HepG2 (cell line): ENCODE results near the gene CACNA2D1. TPM values are rescaled to one million over a fixed set of nuclear protein-coding genes. Genes with fewer than 3 reads are reported as not detected.

Source experiments
- ATAC-seq: fragments of 200-7000 bp; cut with Tn5 transposase; 3 replicates; pipeline ENCODE4 v1.9.1; 2020; ENCODE audit warnings: mild to moderate bottlenecking, moderate library complexity
- BruUV-seq: library from RNA; stranded (reverse); fragments of 400-500 nt; replicated peaks from 2 replicates; lab custom pipeline; 2021; lab: Mats Ljungman, UMichigan
- CTCF ChIA-PET: fragments of 300-600 bp; formaldehyde crosslinking; extraction: SDS; loops from one replicate; lab custom pipeline; 2021; ENCODE audit warnings: low total read pairs, inconsistent platforms, low intra/inter-chr PET ratio; lab: Yijun Ruan, JAX
- POLR2A ChIA-PET: fragments of 350-600 bp; sonication (Branson Sonifier 250); formaldehyde crosslinking; loops from one replicate; lab custom pipeline; 2020; ENCODE audit warnings: antibody characterized with exemption, inconsistent platforms; lab: Yijun Ruan, JAX
- DNase-seq: peaks from one replicate; pipeline ENCODE4 v3.0.0-alpha.2; 2015; ENCODE audit warnings: low spot score
- FAIRE-seq: peaks from 3 replicates; lab custom pipeline; 2011; peaks lifted over from hg19 to GRCh38; lab: Jason Lieb, UNC
- H2AFZ ChIP-seq: one replicate; pipeline ENCODE4 v1.6.1; 2011; ENCODE audit warnings: low read length, inconsistent platforms
- H3K27ac ChIP-seq: fragments of 300-600 bp; 3 replicates; pipeline ENCODE4 v1.8.0; 2011; ENCODE audit warnings: mixed run types, mild to moderate bottlenecking, mixed read lengths, low read length, inconsistent platforms; ENCODE audit not compliant: insufficient read depth; ENCODE audit errors: extremely low read length
- H3K27me3 ChIP-seq, 2 experiments: fragments of 200-600 bp in 1 of 2; 2 replicates in 1 of 2; 3 replicates in 1 of 2; pipeline versions ENCODE4 v1.6.0 to v1.8.0; 2011; ENCODE audit warnings: low read length in 2 of 2, mild to moderate bottlenecking in 2 of 2, moderate library complexity in 2 of 2, inconsistent platforms in 1 of 2; ENCODE audit not compliant: insufficient read depth in 2 of 2, control insufficient read depth in 1 of 2
- H3K36me3 ChIP-seq, 2 experiments: fragments of 200-600 bp in 1 of 2; replicated peaks in 1 of 2; 2 replicates in 1 of 2; 3 replicates in 1 of 2; pipeline versions ENCODE4 v1.5.1 to v1.8.0; 2011; ENCODE audit warnings: low read length in 2 of 2, inconsistent platforms in 1 of 2; ENCODE audit not compliant: insufficient read depth in 2 of 2, control insufficient read depth in 1 of 2
- H3K4me1 ChIP-seq: 2 replicates; pipeline ENCODE4 v1.5.1; 2012; ENCODE audit warnings: low read length, inconsistent platforms; ENCODE audit not compliant: insufficient read depth
- H3K4me2 ChIP-seq: 2 replicates; pipeline ENCODE4 v1.6.0; 2011; ENCODE audit warnings: low read depth, low read length, inconsistent platforms
- H3K4me3 ChIP-seq, 3 experiments: fragments of 200-600 bp in 1 of 3; sonication (generic), shearing (Covaris generic) in 1 of 3; replicated peaks in 1 of 3; 2 replicates each; pipeline ENCODE4 v1.5.1; 2011 to 2016; ENCODE audit warnings: low read length in 3 of 3, inconsistent platforms in 2 of 3, low read depth in 2 of 3, mild to moderate bottlenecking in 2 of 3, control low read depth in 1 of 3, mixed read lengths in 1 of 3; ENCODE audit not compliant: insufficient read depth in 1 of 3
- H3K79me2 ChIP-seq: one replicate; pipeline ENCODE4 v1.6.1; 2011; ENCODE audit warnings: low read length, inconsistent platforms; ENCODE audit not compliant: insufficient read depth
- H3K9ac ChIP-seq: 2 replicates; pipeline ENCODE4 v1.6.0; 2011; ENCODE audit warnings: mild to moderate bottlenecking, low read depth, low read length, inconsistent platforms; ENCODE audit not compliant: insufficient read depth
- H3K9me3 ChIP-seq: 2 replicates; pipeline ENCODE4 v1.5.1; 2012; ENCODE audit warnings: mild to moderate bottlenecking, low read length
- H4K20me1 ChIP-seq: 2 replicates; pipeline ENCODE4 v1.6.0; 2011; ENCODE audit warnings: inconsistent platforms, mild to moderate bottlenecking, low read length, moderate library complexity; ENCODE audit not compliant: insufficient read depth
- AGO2 ChIP-seq: fragments of 200-400 bp; formaldehyde crosslinking; optimal IDR thresholded peaks from 2 replicates; pipeline ENCODE3; 2017; ENCODE audit warnings: mild to moderate bottlenecking, low read depth, low read length, moderate library complexity
- BHLHE40 ChIP-seq: IDR thresholded peaks from 2 replicates; pipeline ENCODE4 v1.6.1; 2011; ENCODE audit warnings: low read length, improper control_type of control experiment
- FOXA1 ChIP-seq, 2 experiments: fragments of 450-650 bp in 1 of 2; sonication (generic) in 1 of 2; formaldehyde crosslinking in 1 of 2; IDR thresholded peaks; 2 replicates each; pipeline versions ENCODE4 v1.4.0 to v1.6.1; 2016 to 2020; ENCODE audit warnings: missing genetic modification reagents in 1 of 2
- HINFP ChIP-seq: sonication (generic); formaldehyde crosslinking; IDR thresholded peaks from 2 replicates; pipeline ENCODE4 v1.4.0; 2020; ENCODE audit warnings: low read depth, mild to moderate bottlenecking, missing genetic modification reagents
- ZBTB1 ChIP-seq: sonication (generic); formaldehyde crosslinking; IDR thresholded peaks from 2 replicates; pipeline ENCODE4 v1.4.0; 2020; ENCODE audit warnings: missing genetic modification reagents, borderline replicate concordance
- ZBTB4 ChIP-seq: sonication (generic); formaldehyde crosslinking; IDR thresholded peaks from 2 replicates; pipeline ENCODE4 v1.4.0; 2020; ENCODE audit warnings: missing genetic modification reagents, mild to moderate bottlenecking, borderline replicate concordance
- ZKSCAN8 ChIP-seq: IDR thresholded peaks from 2 replicates; pipeline ENCODE4 v1.6.1; 2016; ENCODE audit warnings: borderline replicate concordance, missing genetic modification reagents, missing compliant biosample characterization
- ZNF275 ChIP-seq: sonication (generic); formaldehyde crosslinking; IDR thresholded peaks from 2 replicates; pipeline ENCODE4 v1.8.0; 2022; ENCODE audit warnings: missing genetic modification reagents, mild to moderate bottlenecking, inconsistent platforms, borderline replicate concordance
- ZNF720 ChIP-seq: sonication (generic); formaldehyde crosslinking; IDR thresholded peaks from 2 replicates; pipeline ENCODE4 v1.4.0; 2020; ENCODE audit warnings: missing genetic modification reagents
- ZNF775 ChIP-seq: sonication (generic); formaldehyde crosslinking; IDR thresholded peaks from 2 replicates; pipeline ENCODE4 v1.4.0; 2020; ENCODE audit warnings: missing genetic modification reagents, mild to moderate bottlenecking, moderate library complexity, borderline replicate concordance
- ZNF776 ChIP-seq: sonication (generic); formaldehyde crosslinking; IDR thresholded peaks from 2 replicates; pipeline ENCODE4 v1.4.0; 2020; ENCODE audit warnings: mild to moderate bottlenecking, missing genetic modification reagents
- ZNF782 ChIP-seq: sonication (generic); formaldehyde crosslinking; IDR thresholded peaks from 2 replicates; pipeline ENCODE4 v1.4.0; 2020; ENCODE audit warnings: missing genetic modification reagents, mild to moderate bottlenecking, borderline replicate concordance
- WGBS: methylation state at CpG from one replicate; pipeline ENCODE4 v1.1.6; 2017; ENCODE audit warnings: low lambda C conversion rate; 5-methylcytosine and 5-hydroxymethylcytosine counted together
- in situ Hi-C: cut with HindIII; loops from 2 replicates; pipeline ENCODE4 v1.10.0; 2017; ENCODE audit warnings: low pct_unique_long_range_greater_than_20kb; ENCODE audit not compliant: extremely low pct_ligation_motif_present
- intact Hi-C: fragments of 100-400 bp; cut with micrococcal nuclease; formaldehyde crosslinking; loops from one replicate; pipeline ENCODE4 v1.10.0; 2022; ENCODE audit not compliant: unreplicated experiment
- polyA plus RNA-seq, 8 experiments: library from polyadenylated mRNA; depleted of rRNA in 3 of 8; stranded (reverse) in 7 of 8; unstranded in 1 of 8; fragments of >200 nt; fragmentation: Illumina TruSeq in 4 of 8; extraction: Trizol in 4 of 8; gene quantifications; 2 replicates each; pipeline versions ENCODE4 v1.2.1 to v1.2.3, GENCODE V29; 2011 to 2016; ENCODE audit warnings: low read depth in 4 of 8, missing spikeins in 1 of 8, mixed read lengths in 1 of 8; ENCODE audit not compliant: insufficient read depth in 1 of 8
- total RNA-seq, 5 experiments: library from RNA; depleted of rRNA; stranded (reverse); fragments of >200 nt; fragmentation: Illumina TruSeq; extraction: Trizol; gene quantifications; 2 replicates each; pipeline ENCODE4 v1.2.3, GENCODE V29; 2016; ENCODE audit warnings: low read depth in 1 of 5
- TF ChIP-seq, protein P1 (sequence below): sonication (generic); formaldehyde crosslinking; IDR thresholded peaks from 2 replicates; pipeline ENCODE4 v1.8.1; 2023; ENCODE audit warnings: mild to moderate bottlenecking, missing genetic modification reagents

Gene CACNA2D1
- total and polyA plus RNA-seq, 2 of the 13 experiments (the other 11 are each of a cell fraction or from before 2014, with no cell fraction given): not detected

DNA sequence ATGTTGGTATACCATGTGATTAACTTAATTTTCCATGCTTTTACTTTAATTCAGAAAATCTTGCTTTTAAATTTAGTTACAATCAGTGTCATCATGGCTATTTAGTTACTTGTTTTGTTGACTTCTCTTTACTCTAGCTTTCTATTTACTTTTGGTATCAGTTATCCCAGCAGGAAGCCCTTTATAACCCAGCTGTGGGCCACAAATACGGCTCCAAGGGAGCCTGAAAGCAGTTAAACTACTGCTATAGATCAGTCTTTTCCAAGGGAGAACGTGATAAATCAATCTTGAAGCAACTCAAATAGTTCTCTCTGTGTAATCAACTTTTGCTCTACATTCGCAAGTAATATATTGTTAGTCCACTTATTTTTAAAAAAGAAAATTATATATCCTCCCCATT, 287.4 kb downstream of the CACNA2D1 start:
- FAIRE-seq (no peak), DNase-seq (no peak), ATAC-seq (no peak)
- no peaks in the 10 kb centered on the region for H3K4me1 ChIP-seq
- no peak overlapping the region for H3K4me3 ChIP-seq
- no peak overlapping the region for H3K4me2 ChIP-seq
- TF ChIP-seq BHLHE40 (no peak), FOXA1 (IDR thresholded peaks at IDR 0.05) (no peak), FOXA1 (CRISPR knock-in tag; IDR thresholded peaks at IDR 0.05) (no peak), ZKSCAN8 (CRISPR knock-in tag) (no peak), ZBTB4 (no peak), HINFP (no peak), ZNF782 (CRISPR knock-in tag) (no peak), AGO2 (no peak), ZNF720 (CRISPR knock-in tag) (no peak), ZNF275 (no peak), ZBTB1 (CRISPR knock-in tag) (no peak), ZNF776 (CRISPR knock-in tag) (no peak), ZNF775 (CRISPR knock-in tag) (no peak)
- TF ChIP-seq, protein P1, sequence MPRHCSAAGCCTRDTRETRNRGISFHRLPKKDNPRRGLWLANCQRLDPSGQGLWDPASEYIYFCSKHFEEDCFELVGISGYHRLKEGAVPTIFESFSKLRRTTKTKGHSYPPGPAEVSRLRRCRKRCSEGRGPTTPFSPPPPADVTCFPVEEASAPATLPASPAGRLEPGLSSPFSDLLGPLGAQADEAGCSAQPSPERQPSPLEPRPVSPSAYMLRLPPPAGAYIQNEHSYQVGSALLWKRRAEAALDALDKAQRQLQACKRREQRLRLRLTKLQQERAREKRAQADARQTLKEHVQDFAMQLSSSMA (CRISPR knock-in tag): no peak
- no peaks in the 10 kb centered on the region for H3K36me3 ChIP-seq
- H3K27ac ChIP-seq: no peak overlapping the region
- 17% methylated on average over 3 of the region's 3 CpGs for WGBS
- intact Hi-C loops: no loop called here
- no peaks in the 10 kb centered on the region for H3K9me3 ChIP-seq
- BruUV-seq: no TSS peak
- no peaks in the 10 kb centered on the region for H4K20me1 ChIP-seq
- in situ Hi-C loops: no loop called here
- H2AFZ ChIP-seq: no peak overlapping the region
- no peaks in the 10 kb centered on the region for H3K79me2 ChIP-seq
- H3K9ac ChIP-seq: no peak overlapping the region
- H3K27me3 ChIP-seq: no peaks in the 10 kb centered on the region
- CTCF ChIA-PET: no interaction called here
- POLR2A ChIA-PET: no interaction called here
